ENCODE data around the gene SEC24D. TPM values are rescaled to one million over a fixed set of nuclear protein-coding genes. Genes with fewer than 3 reads are reported as not detected.

SEC24D gene
- total and polyA plus RNA-seq, 5 donors from 2014 or later = 15.9 to 38.3 (median 16.2) TPM

DNA sequence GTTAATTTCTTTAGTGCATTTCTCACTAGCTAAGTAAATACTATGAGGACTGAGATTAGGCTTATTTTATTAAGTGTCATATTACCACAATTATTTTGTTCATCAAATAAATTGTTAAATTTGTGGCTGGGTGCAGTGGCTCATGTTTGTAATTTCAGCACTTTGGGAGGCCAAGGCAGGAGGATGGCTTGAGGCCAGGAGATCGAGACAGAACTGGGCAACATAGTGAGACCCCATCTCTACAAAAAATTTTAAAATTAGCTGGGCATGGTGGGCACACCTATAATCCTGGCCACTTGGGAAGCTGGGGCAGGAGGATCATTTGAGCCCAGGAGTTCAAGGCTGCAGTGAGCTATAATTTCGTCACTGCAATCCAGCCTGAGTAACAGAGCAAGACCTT is 6.8 kb downstream of the SEC24D start:
- no peaks in the 10 kb centered on the region for H3K9me3 ChIP-seq (ENCODE audit: control insufficient read depth in 2 of 2, low read length in 2 of 2)
- DNase-seq = no peak
- no peaks in the 10 kb centered on the region for H3K27me3 ChIP-seq (ENCODE audit: control insufficient read depth, insufficient read depth, low read length)
- H3K4me1 Mint-ChIP-seq = peaks cover 36 to 66% (median 50%) of the 10 kb centered on the region in 4 donors
- peaks cover 28% of the 10 kb centered on the region for H3K36me3 ChIP-seq (ENCODE audit: control insufficient read depth, insufficient read depth, low read length)
- H3K4me3 ChIP-seq (ENCODE audit: low read depth, low read length) = no peak overlapping the region
- peak overlapping the region in 1 of 3 donors; percentile 37 for H3K27ac Mint-ChIP-seq
- H3K4me1 ChIP-seq (ENCODE audit: control insufficient read depth, insufficient read depth, low read length, poor library complexity, severe bottlenecking) = peaks cover 10% of the 10 kb centered on the region
- no peak overlapping the region for H3K27ac ChIP-seq (ENCODE audit: insufficient read depth, low read length, poor library complexity, severe bottlenecking)
- no peaks in the 10 kb centered on the region for H3K9me3 Mint-ChIP-seq
- H3K27me3 Mint-ChIP-seq = no peaks in the 10 kb centered on the region
- H3K36me3 Mint-ChIP-seq = peaks cover 37% of the 10 kb centered on the region
- no peak for ATAC-seq (ENCODE audit: low read depth in 2 of 2)
- peak overlapping the region in 1 of 4 donors; percentile 34 for H3K4me3 Mint-ChIP-seq

DNA sequence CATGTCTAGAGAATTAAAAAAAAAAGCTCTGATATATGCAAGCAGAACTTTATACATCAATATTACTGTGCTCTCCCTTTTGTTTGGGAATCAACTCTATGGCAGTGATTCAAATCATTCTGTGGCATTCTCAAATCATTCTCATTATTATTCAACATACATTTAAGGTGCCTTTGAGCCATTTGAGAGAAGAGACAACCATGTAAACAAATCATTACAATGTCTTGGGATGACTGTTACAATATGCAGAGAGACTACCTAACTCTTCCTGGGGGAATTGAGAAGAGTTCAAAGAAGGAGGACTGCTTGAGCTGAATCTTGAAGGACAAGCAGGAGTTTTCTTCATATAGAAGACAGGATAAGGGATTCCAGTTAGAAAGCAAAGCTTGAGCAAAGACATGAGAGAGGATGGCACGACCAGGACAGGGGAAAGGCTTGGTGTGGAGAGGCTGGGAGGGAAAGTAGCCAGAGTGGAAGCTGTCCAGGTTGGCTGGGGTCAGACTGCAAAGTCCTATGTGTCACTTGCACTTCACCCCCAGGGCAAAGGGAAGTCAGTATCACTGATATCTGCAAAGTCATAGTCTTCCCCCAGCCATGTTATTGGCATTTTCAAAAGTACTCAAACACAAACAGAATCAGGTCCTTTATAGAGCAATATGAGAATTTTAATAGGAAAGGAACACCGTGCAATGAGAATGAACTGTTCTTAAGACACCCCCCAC is 9.0 kb downstream of the SEC24D start:
- no peak for ATAC-seq (ENCODE audit: low read depth in 2 of 2)
- peaks cover 44% of the 10 kb centered on the region for H3K36me3 Mint-ChIP-seq

DNA sequence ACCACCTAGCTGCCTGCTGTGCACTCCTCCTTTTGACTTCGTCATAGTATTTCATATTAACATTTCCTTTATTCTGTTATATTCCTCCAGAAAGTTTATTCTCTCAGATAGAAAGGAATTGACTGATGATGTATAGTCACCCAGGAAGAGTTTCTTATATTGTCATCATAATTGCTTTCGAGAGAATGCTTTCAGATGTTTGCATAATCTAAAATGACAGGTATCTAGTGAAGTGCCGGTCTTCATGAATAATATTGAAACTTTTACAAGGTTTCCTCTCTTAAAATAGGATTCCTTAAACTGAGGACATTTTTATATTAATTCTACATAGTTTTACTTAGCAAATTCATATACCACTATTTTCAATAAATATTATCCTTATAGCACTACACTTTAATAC is 10.1 kb downstream of the SEC24D start:
- Mint-ChIP-seq H3K9me3 (no peaks in the 10 kb centered on the region), H3K27ac (peak overlapping the region in 2 of 3 donors; percentile 19 to 73), H3K4me1 (peaks cover 36 to 40% (median 37%) of the 10 kb centered on the region in 4 donors), H3K4me3 (no peak overlapping the region), H3K27me3 (no peaks in the 10 kb centered on the region), H3K36me3 (peaks cover 39% of the 10 kb centered on the region)
- no peak overlapping the region for H3K27ac ChIP-seq (ENCODE audit: insufficient read depth, low read length, poor library complexity, severe bottlenecking)
- ATAC-seq (ENCODE audit: low read depth in 2 of 2) = no peak
- no peaks in the 10 kb centered on the region for H3K9me3 ChIP-seq (ENCODE audit: control insufficient read depth in 2 of 2, low read length in 2 of 2)
- DNase-seq = no peak
- H3K36me3 ChIP-seq (ENCODE audit: control insufficient read depth, insufficient read depth, low read length) = peaks cover 32% of the 10 kb centered on the region
- H3K4me1 ChIP-seq (ENCODE audit: control insufficient read depth, insufficient read depth, low read length, poor library complexity, severe bottlenecking) = peaks cover 6% of the 10 kb centered on the region
- H3K27me3 ChIP-seq (ENCODE audit: control insufficient read depth, insufficient read depth, low read length) = no peaks in the 10 kb centered on the region
- peak overlapping the region; percentile 17 for H3K4me3 ChIP-seq (ENCODE audit: low read depth, low read length)

More for the DNA sequence above, 9.0 kb downstream of the SEC24D start:
- peaks cover 35% of the 10 kb centered on the region for H3K36me3 ChIP-seq (ENCODE audit: control insufficient read depth, insufficient read depth, low read length)
- peaks cover 6% of the 10 kb centered on the region for H3K4me1 ChIP-seq (ENCODE audit: control insufficient read depth, insufficient read depth, low read length, poor library complexity, severe bottlenecking)
- no peak for DNase-seq
- H3K9me3 ChIP-seq (ENCODE audit: control insufficient read depth in 2 of 2, low read length in 2 of 2) = no peaks in the 10 kb centered on the region
- Mint-ChIP-seq H3K4me1 (peaks cover 37 to 45% (median 39%) of the 10 kb centered on the region in 4 donors), H3K27me3 (no peaks in the 10 kb centered on the region), H3K4me3 (peak overlapping the region in 1 of 4 donors; percentile 45), H3K9me3 (no peaks in the 10 kb centered on the region), H3K27ac (peak overlapping the region in 2 of 3 donors; percentile 5 to 16)
- no peak overlapping the region for H3K4me3 ChIP-seq (ENCODE audit: low read depth, low read length)
- no peak overlapping the region for H3K27ac ChIP-seq (ENCODE audit: insufficient read depth, low read length, poor library complexity, severe bottlenecking)
- H3K27me3 ChIP-seq (ENCODE audit: control insufficient read depth, insufficient read depth, low read length) = no peaks in the 10 kb centered on the region

DNA sequence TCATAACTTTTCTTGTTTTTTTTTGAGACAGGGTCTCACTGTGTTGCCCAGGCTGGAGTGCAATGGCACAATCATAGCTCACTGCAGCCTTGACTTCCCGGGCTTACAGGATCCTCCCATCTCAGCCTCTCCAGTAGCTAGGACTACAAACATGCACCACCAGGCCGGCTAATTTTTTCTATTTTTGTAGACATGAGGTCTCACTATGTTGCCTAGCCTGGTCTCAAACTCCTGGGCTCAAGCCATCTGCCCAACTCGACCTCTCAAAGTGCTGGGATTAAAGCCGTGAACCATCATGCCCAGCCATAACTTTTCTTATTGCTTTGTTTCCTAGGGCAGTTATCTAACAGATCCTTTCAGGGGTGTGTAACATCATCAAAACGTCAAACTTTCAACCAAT is 11.8 kb downstream of the SEC24D start:
- Histone ChIP-seq H3K9me3 (ENCODE audit: control insufficient read depth in 2 of 2, low read length in 2 of 2) (no peaks in the 10 kb centered on the region), H3K4me3 (ENCODE audit: low read depth, low read length) (no peak overlapping the region), H3K27me3 (ENCODE audit: control insufficient read depth, insufficient read depth, low read length) (no peaks in the 10 kb centered on the region), H3K36me3 (ENCODE audit: control insufficient read depth, insufficient read depth, low read length) (peaks cover 28% of the 10 kb centered on the region), H3K27ac (ENCODE audit: insufficient read depth, low read length, poor library complexity, severe bottlenecking) (no peak overlapping the region), H3K4me1 (ENCODE audit: control insufficient read depth, insufficient read depth, low read length, poor library complexity, severe bottlenecking) (peaks cover 6% of the 10 kb centered on the region)
- ATAC-seq (ENCODE audit: low read depth in 2 of 2) = no peak
- no peaks in the 10 kb centered on the region for H3K27me3 Mint-ChIP-seq
- no peak for DNase-seq
- H3K27ac Mint-ChIP-seq = peak overlapping the region in 2 of 3 donors; percentile 12 to 68
- H3K9me3 Mint-ChIP-seq = no peaks in the 10 kb centered on the region
- peaks cover 36% of the 10 kb centered on the region for H3K36me3 Mint-ChIP-seq
- no peak overlapping the region for H3K4me3 Mint-ChIP-seq
- peaks cover 30 to 38% (median 32%) of the 10 kb centered on the region in 4 donors for H3K4me1 Mint-ChIP-seq

DNA sequence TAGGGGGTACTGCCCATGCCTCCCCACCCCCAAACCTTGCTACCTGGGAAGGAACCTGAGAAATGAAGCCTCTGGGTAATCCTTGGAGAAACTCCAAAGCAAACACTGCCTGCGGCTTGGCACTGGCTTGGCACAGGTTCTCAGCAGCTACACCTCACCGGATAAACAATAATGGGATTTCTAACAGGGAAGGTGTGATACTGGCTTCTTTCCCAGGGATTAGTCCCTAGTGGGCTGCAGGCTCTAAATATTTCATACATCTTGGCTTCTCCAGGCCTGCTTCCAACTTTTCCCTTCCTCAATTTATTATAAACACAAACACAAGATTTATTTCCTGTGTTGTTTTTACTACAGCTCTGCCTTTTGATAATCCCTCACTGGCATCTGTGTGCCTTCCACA is 12.5 kb downstream of the SEC24D start:
- H3K4me3 Mint-ChIP-seq = no peak overlapping the region
- H3K4me1 Mint-ChIP-seq = peaks cover 24 to 32% (median 27%) of the 10 kb centered on the region in 4 donors
- H3K9me3 Mint-ChIP-seq = no peaks in the 10 kb centered on the region
- Histone ChIP-seq H3K27me3 (ENCODE audit: control insufficient read depth, insufficient read depth, low read length) (no peaks in the 10 kb centered on the region), H3K27ac (ENCODE audit: insufficient read depth, low read length, poor library complexity, severe bottlenecking) (no peak overlapping the region), H3K36me3 (ENCODE audit: control insufficient read depth, insufficient read depth, low read length) (peaks cover 26% of the 10 kb centered on the region), H3K4me3 (ENCODE audit: low read depth, low read length) (no peak overlapping the region), H3K4me1 (ENCODE audit: control insufficient read depth, insufficient read depth, low read length, poor library complexity, severe bottlenecking) (peaks cover 6% of the 10 kb centered on the region), H3K9me3 (ENCODE audit: control insufficient read depth in 2 of 2, low read length in 2 of 2) (no peaks in the 10 kb centered on the region)
- peaks cover 31% of the 10 kb centered on the region for H3K36me3 Mint-ChIP-seq
- DNase-seq = no peak
- H3K27ac Mint-ChIP-seq = no peak overlapping the region
- no peaks in the 10 kb centered on the region for H3K27me3 Mint-ChIP-seq
- ATAC-seq (ENCODE audit: low read depth in 2 of 2) = no peak

DNA sequence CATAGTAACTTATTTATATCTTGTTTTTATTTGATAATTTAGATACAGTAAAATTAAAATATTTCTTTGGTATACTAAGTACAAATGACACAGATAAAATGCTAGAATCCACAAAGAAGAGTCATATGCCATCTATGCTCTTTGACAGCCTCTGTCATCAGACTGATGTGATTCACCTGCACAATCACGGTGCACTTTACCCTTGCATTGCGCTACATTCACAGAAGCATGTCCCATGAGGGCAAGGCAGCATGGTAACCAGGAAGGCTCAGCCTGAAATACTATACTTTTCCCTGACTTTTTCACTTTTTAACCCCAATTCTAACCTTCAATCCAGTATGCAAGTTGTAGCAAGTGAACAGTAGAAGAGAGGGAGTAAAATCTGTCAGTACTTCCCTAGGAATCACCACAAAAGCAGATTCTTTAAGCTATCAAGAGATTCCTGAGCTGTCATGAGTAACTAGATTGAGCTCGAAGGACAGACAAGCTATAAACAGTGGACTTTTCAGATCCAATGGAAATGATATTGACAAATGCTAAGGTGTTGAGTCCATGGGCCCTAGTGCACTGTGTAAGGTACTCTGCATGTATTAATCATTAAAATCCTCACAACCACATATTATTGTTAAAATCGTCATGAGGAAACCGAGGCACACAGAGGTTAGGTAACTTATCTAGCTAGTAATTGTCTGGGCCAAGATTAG is 14.2 kb downstream of the SEC24D start:
- peaks cover 26% of the 10 kb centered on the region for H3K36me3 ChIP-seq (ENCODE audit: control insufficient read depth, insufficient read depth, low read length)
- DNase-seq (no peak), ATAC-seq (ENCODE audit: low read depth in 2 of 2) (no peak)
- no peaks in the 10 kb centered on the region for H3K27me3 ChIP-seq (ENCODE audit: control insufficient read depth, insufficient read depth, low read length)
- H3K9me3 Mint-ChIP-seq = no peaks in the 10 kb centered on the region
- H3K36me3 Mint-ChIP-seq = peaks cover 34% of the 10 kb centered on the region
- peaks cover 19 to 23% (median 22%) of the 10 kb centered on the region in 4 donors for H3K4me1 Mint-ChIP-seq
- no peak overlapping the region for H3K4me3 Mint-ChIP-seq
- no peak overlapping the region for H3K4me3 ChIP-seq (ENCODE audit: low read depth, low read length)
- no peak overlapping the region for H3K27ac ChIP-seq (ENCODE audit: insufficient read depth, low read length, poor library complexity, severe bottlenecking)
- H3K27ac Mint-ChIP-seq = no peak overlapping the region
- H3K4me1 ChIP-seq (ENCODE audit: control insufficient read depth, insufficient read depth, low read length, poor library complexity, severe bottlenecking) = peaks cover 2% of the 10 kb centered on the region
- no peaks in the 10 kb centered on the region for H3K9me3 ChIP-seq (ENCODE audit: control insufficient read depth in 2 of 2, low read length in 2 of 2)
- H3K27me3 Mint-ChIP-seq = no peaks in the 10 kb centered on the region

DNA sequence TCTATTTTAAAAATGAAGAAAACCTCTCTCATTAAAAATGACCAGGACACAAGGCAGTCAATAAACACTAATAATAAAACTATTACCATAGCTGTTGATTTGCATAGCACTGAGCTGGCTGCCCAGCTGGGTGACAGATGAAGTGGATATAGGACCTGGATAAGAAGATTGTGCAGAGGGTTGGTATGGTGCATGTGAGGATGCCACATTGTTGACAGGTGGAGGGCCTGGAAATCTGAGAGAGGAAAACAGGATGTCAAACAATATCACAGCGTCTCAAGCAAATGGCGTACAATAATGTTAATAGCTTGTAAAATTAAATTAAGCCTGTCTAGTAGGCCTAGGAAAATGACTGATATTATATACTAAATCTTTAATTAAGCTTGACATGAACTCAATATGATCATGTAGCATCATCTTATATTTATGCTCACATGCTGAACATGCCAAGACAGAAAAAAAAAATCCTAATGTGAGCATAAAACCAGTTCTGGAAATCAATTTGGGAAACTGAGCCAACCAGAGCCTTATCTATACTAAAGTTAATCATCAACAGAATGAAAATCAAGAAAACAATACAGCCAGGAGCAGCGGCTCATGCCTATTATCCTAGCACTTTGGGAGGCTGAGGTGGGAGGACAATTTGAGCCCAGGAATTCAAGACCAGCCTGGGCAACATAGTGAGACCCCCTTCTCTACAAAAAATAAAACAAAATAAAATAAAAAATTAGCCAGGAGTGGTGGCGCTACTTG is 18.6 kb downstream of the SEC24D start:
- H3K4me1 Mint-ChIP-seq = peaks cover 4 to 8% (median 4%) of the 10 kb centered on the region in 4 donors
- Histone ChIP-seq H3K36me3 (ENCODE audit: control insufficient read depth, insufficient read depth, low read length) (peaks cover 33% of the 10 kb centered on the region), H3K27me3 (ENCODE audit: control insufficient read depth, insufficient read depth, low read length) (no peaks in the 10 kb centered on the region), H3K4me3 (ENCODE audit: low read depth, low read length) (no peak overlapping the region), H3K27ac (ENCODE audit: insufficient read depth, low read length, poor library complexity, severe bottlenecking) (no peak overlapping the region), H3K9me3 (ENCODE audit: control insufficient read depth in 2 of 2, low read length in 2 of 2) (no peaks in the 10 kb centered on the region), H3K4me1 (ENCODE audit: control insufficient read depth, insufficient read depth, low read length, poor library complexity, severe bottlenecking) (no peaks in the 10 kb centered on the region)
- no peak overlapping the region for H3K4me3 Mint-ChIP-seq
- H3K27me3 Mint-ChIP-seq = no peaks in the 10 kb centered on the region
- H3K36me3 Mint-ChIP-seq = peaks cover 48% of the 10 kb centered on the region
- DNase-seq (no peak), ATAC-seq (ENCODE audit: low read depth in 2 of 2) (no peak)
- no peaks in the 10 kb centered on the region for H3K9me3 Mint-ChIP-seq
- H3K27ac Mint-ChIP-seq = no peak overlapping the region
